GM18520 (cell line): Measurements from ENCODE around the gene KCNJ9.

Source experiments
- ATAC-seq: cut with Tn5 transposase; IDR thresholded peaks from one replicate; pipeline ENCODE4 v1.9.1; 2021; ENCODE audit not compliant: unreplicated experiment

Gene KCNJ9

GRCh38 chr1:160086456-160086892, 5.1 kb downstream of the KCNJ9 start:
- no peak for ATAC-seq

- ATAC-seq, result no peak
These were observed 5.9 kb downstream of the KCNJ9 start for GRCh38 chr1:160087118-160087662.

GRCh38 chr1:160089883-160090282, 8.5 kb downstream of the KCNJ9 start:
- ATAC-seq, result no peak

GRCh38 chr1:160090760-160091159, 9.4 kb downstream of the KCNJ9 start:
- no peak for ATAC-seq

GRCh38 chr1:160091666-160092223, 10.4 kb downstream of the KCNJ9 start:
- ATAC-seq, result no peak

GRCh38 chr1:160092366-160093068, 11.2 kb downstream of the KCNJ9 start:
- no peak for ATAC-seq

- ATAC-seq, result no peak
These were observed 11.7 kb downstream of the KCNJ9 start for GRCh38 chr1:160093069-160093395.

GRCh38 chr1:160093624-160094290, 12.4 kb downstream of the KCNJ9 start:
- no peak for ATAC-seq

GRCh38 chr1:160094291-160094625, 12.9 kb downstream of the KCNJ9 start:
- ATAC-seq, result no peak

- no peak for ATAC-seq
These were observed 13.5 kb downstream of the KCNJ9 start for GRCh38 chr1:160094806-160095205.

GRCh38 chr1:160095382-160096105, 14.2 kb downstream of the KCNJ9 start:
- no peak for ATAC-seq

GRCh38 chr1:160096274-160097116, 15.2 kb downstream of the KCNJ9 start:
- no peak for ATAC-seq

GRCh38 chr1:160097151-160097910, 16.0 kb downstream of the KCNJ9 start:
- ATAC-seq, result no peak

- ATAC-seq, result peak; percentile 19
These were observed 16.8 kb downstream of the KCNJ9 start, which contains the start of gene IGSF8 for GRCh38 chr1:160097911-160098851. Gene IGSF8, minus strand, starts transcription at chr1:160098619. Its CDS starts 147 bp downstream, at chr1:160098472.

GRCh38 chr1:160098852-160099561, 17.7 kb downstream of the KCNJ9 start:
- peak; percentile 71 for ATAC-seq

GRCh38 chr1:160099716-160100375, 18.5 kb downstream of the KCNJ9 start:
- ATAC-seq, result no peak

- ATAC-seq, result no peak
These were observed 19.8 kb downstream of the KCNJ9 start for GRCh38 chr1:160101037-160101716.
